Measurements from ENCODE around the gene CENATAC.

Gene CENATAC

GRCh38 chr11:118998388-118998717 lies 415 bp downstream of the CENATAC start:
- TF ChIP-seq FOXP2 (optimal IDR thresholded peaks at IDR 0.05; ENCODE audit: borderline replicate concordance, extremely low read depth, extremely low read length, insufficient read depth) (no peak), REST (IDR thresholded peaks at IDR 0.05; ENCODE audit: insufficient read depth in 1 of 2, low read depth in 2 of 2, low read length in 2 of 2) (no peak), TAF1 (IDR thresholded peaks at IDR 0.05; ENCODE audit: borderline replicate concordance, insufficient read depth, low read length) (no peak), POLR2AphosphoS5 (IDR thresholded peaks at IDR 0.05; ENCODE audit: low read depth, low read length) (no peak)

DNA sequence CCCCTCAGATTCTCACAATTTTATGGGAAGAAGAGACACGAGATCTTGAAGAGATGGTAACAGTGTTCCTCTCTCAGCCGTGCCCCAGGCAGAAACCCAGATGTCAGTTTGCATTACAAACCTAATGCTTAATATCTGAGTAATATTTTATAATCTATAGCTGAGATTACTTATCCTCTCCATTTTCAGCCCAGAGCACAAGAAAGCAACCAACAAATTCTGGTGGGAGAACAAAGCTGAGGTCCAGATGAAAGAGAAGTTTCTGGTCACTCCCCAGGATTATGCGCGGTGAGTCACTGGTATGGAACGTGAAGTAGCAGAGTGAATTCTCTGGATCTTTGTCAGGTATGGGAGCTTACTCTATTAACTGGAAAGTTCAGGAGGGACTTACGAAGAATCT lies 884 bp downstream of the CENATAC start:
- no peak for TF ChIP-seq SIN3A (IDR thresholded peaks at IDR 0.05; ENCODE audit: borderline replicate concordance, insufficient read depth, low read length)

GRCh38 chr11:119000906-119001305 lies 3.0 kb downstream of the CENATAC start:
- TF ChIP-seq TAF1 (IDR thresholded peaks at IDR 0.05; ENCODE audit: borderline replicate concordance, insufficient read depth, low read length) (no peak), POLR2AphosphoS5 (IDR thresholded peaks at IDR 0.05; ENCODE audit: low read depth, low read length) (no peak), REST (IDR thresholded peaks at IDR 0.05; ENCODE audit: insufficient read depth in 1 of 2, low read depth in 2 of 2, low read length in 2 of 2) (no peak), SIN3A (IDR thresholded peaks at IDR 0.05; ENCODE audit: borderline replicate concordance, insufficient read depth, low read length) (no peak), FOXP2 (optimal IDR thresholded peaks at IDR 0.05; ENCODE audit: borderline replicate concordance, extremely low read depth, extremely low read length, insufficient read depth) (no peak)

- TF ChIP-seq TAF1 (IDR thresholded peaks at IDR 0.05; ENCODE audit: borderline replicate concordance, insufficient read depth, low read length) (no peak), POLR2AphosphoS5 (IDR thresholded peaks at IDR 0.05; ENCODE audit: low read depth, low read length) (no peak), SIN3A (IDR thresholded peaks at IDR 0.05; ENCODE audit: borderline replicate concordance, insufficient read depth, low read length) (no peak), FOXP2 (optimal IDR thresholded peaks at IDR 0.05; ENCODE audit: borderline replicate concordance, extremely low read depth, extremely low read length, insufficient read depth) (no peak), REST (IDR thresholded peaks at IDR 0.05; ENCODE audit: insufficient read depth in 1 of 2, low read depth in 2 of 2, low read length in 2 of 2) (no peak)
Observed at GRCh38 chr11:119006656-119007055, 8.7 kb downstream of the CENATAC start.

DNA sequence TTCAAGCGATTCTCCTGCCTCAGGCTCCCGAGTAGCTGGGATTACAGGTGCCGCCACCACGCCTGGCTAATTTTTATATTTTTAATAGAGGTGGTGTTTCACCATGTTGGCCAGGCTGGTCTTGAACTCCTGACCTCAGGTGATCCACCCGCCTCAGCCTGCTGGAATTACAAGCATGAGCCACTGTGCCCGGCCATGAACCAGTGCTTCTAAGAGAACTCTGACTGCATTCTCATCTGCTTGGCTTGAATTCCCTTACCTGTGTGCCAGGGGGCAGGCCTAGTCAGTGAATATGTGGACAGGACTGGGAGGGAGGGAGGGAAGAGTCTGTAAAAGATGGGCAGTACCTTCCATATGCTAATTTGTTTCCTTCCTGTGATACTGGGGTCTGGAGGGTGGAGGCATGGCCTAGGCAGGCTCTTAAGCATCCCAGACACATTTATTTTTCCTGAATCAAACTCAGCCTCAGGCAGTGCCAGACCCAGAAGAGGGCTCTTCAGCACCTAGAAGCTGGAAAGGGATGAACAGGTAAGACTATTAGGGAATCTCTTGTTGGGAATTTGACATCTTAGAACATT lies 13.6 kb downstream of the CENATAC start:
- TF ChIP-seq REST (IDR thresholded peaks at IDR 0.05; ENCODE audit: insufficient read depth in 1 of 2, low read depth in 2 of 2, low read length in 2 of 2) (no peak), POLR2AphosphoS5 (IDR thresholded peaks at IDR 0.05; ENCODE audit: low read depth, low read length) (no peak), FOXP2 (optimal IDR thresholded peaks at IDR 0.05; ENCODE audit: borderline replicate concordance, extremely low read depth, extremely low read length, insufficient read depth) (no peak), SIN3A (IDR thresholded peaks at IDR 0.05; ENCODE audit: borderline replicate concordance, insufficient read depth, low read length) (no peak), TAF1 (IDR thresholded peaks at IDR 0.05; ENCODE audit: borderline replicate concordance, insufficient read depth, low read length) (no peak)

Data from PFSK-1 (cell line).